K562 (cell line): Measurements from ENCODE around the gene RETSAT. TPM values are rescaled to one million over a fixed set of nuclear protein-coding genes. Genes with fewer than 3 reads are reported as not detected.

Experiments
- CGGBP1 ChIP-seq: fragments of 250-450 bp; sonication (Bioruptor Pico); IDR thresholded peaks from 2 replicates; pipeline ENCODE4 v1.9.0; 2021; ENCODE audit warnings: mild to moderate bottlenecking
- FOXP1 ChIP-seq: sonication (generic); formaldehyde crosslinking; IDR thresholded peaks from 2 replicates; pipeline ENCODE4 v1.8.0; 2022; ENCODE audit warnings: mild to moderate bottlenecking, missing genetic modification reagents
- MAZ ChIP-seq, 2 experiments: fragments of 450-650 bp in 1 of 2; sonication (generic) in 1 of 2; formaldehyde crosslinking; IDR thresholded peaks in 1 of 2; conservative IDR thresholded peaks in 1 of 2; 2 replicates each; pipeline versions ENCODE4 v1.4.0 to v1.5.0; 2020; ENCODE audit warnings: mild to moderate bottlenecking in 1 of 2, missing genetic modification reagents in 1 of 2
- MTA1 ChIP-seq: fragments of 450-650 bp; IDR thresholded peaks from 2 replicates; pipeline ENCODE4 v1.6.1; 2017; ENCODE audit warnings: borderline replicate concordance
- MYC ChIP-seq, 2 experiments: fragments of 250-450 bp in 1 of 2; sonication (Bioruptor Pico) in 1 of 2; IDR thresholded peaks; 2 replicates each; pipeline versions ENCODE4 v1.5.1 to v1.6.1; 2012 to 2021; ENCODE audit warnings: low read depth in 2 of 2, borderline replicate concordance in 1 of 2, improper control_type of control experiment in 1 of 2, low read length in 1 of 2, mild to moderate bottlenecking in 1 of 2, moderate library complexity in 1 of 2
- NR4A1 ChIP-seq, 2 experiments: fragments of 250-450 bp in 1 of 2; fragments of 450-650 bp in 1 of 2; sonication (Bioruptor Pico) in 1 of 2; IDR thresholded peaks; 2 replicates each; pipeline versions ENCODE4 v1.4.0 to v1.6.1; 2016 to 2020; ENCODE audit warnings: mild to moderate bottlenecking in 2 of 2, missing compliant biosample characterization in 1 of 2, missing genetic modification characterization in 1 of 2, moderate library complexity in 1 of 2
- RERE ChIP-seq: sonication (generic); formaldehyde crosslinking; IDR thresholded peaks from 2 replicates; pipeline ENCODE4 v1.8.0; 2023; ENCODE audit warnings: missing genetic modification reagents, mild to moderate bottlenecking, borderline replicate concordance
- SIX5 ChIP-seq, 2 experiments: IDR thresholded peaks; 2 replicates each; pipeline ENCODE4 v1.6.1; 2011; ENCODE audit warnings: low read length in 2 of 2, borderline replicate concordance in 1 of 2, low read depth in 1 of 2, mild to moderate bottlenecking in 1 of 2, moderate library complexity in 1 of 2; ENCODE audit not compliant: insufficient read depth in 1 of 2
- TCF7 ChIP-seq: sonication (generic); IDR thresholded peaks from 2 replicates; pipeline ENCODE4 v1.6.1; 2016; ENCODE audit warnings: antibody characterized with exemption, borderline replicate concordance
- polyA plus RNA-seq, 8 experiments: library from polyadenylated mRNA; depleted of rRNA in 4 of 8; stranded (reverse) in 5 of 8; unstranded in 3 of 8; fragments of >200 nt; fragmentation: Nextera tagmentation in 2 of 8; fragmentation: Illumina TruSeq in 1 of 8; extraction: Ambion mirVana in 2 of 8; extraction: Trizol in 1 of 8; gene quantifications; 2 replicates each; pipeline versions ENCODE4 v1.2.1 to v1.2.3, GENCODE V29; 2011 to 2014; ENCODE audit warnings: inconsistent platforms in 1 of 8, missing spikeins in 1 of 8
- total RNA-seq, 7 experiments: library from RNA; depleted of rRNA in 6 of 7; stranded (reverse); fragments of >200 nt in 6 of 7; fragmentation: Illumina TruSeq in 2 of 7; extraction: Trizol in 2 of 7; gene quantifications; 2 replicates each; pipeline versions ENCODE4 v1.2.1 to v1.2.3, GENCODE V29; 2011 to 2021; ENCODE audit warnings: low replicate concordance in 1 of 7

RETSAT gene
- total and polyA plus RNA-seq, 9 of the 15 experiments (the other 6 are each of a cell fraction or from before 2014, with no cell fraction given): 1.9 to 21.6 (median 16.5) TPM

GRCh38 chr2:85327822-85328617 lies 26.3 kb downstream of the RETSAT start, which contains the start of gene TGOLN2 (continued):
- TF ChIP-seq MYC (IDR thresholded peaks at IDR 0.05; ENCODE audit: low read depth, low read length): peak; percentile 74
- TF ChIP-seq MYC (CRISPR knock-in tag; IDR thresholded peaks at IDR 0.05; ENCODE audit: borderline replicate concordance, low read depth): 0 out of 2 replicates have a peak, but pooled peaks have one; percentile 63
- peak; percentile 71 to 89 for TF ChIP-seq MAZ (CRISPR knock-in tag; conservative IDR thresholded peaks at IDR 0.05 in 1 of 2, IDR thresholded peaks at IDR 0.05 in 1 of 2)
- TF ChIP-seq FOXP1 (CRISPR knock-in tag): 0 out of 2 replicates have a peak, but pooled peaks have one; percentile 44
- no peak for TF ChIP-seq SIX5 (IDR thresholded peaks at IDR 0.05; ENCODE audit: borderline replicate concordance in 1 of 2, insufficient read depth in 1 of 2, low read depth in 1 of 2, low read length in 2 of 2)
- TF ChIP-seq RERE (CRISPR knock-in tag): no peak
- 0 out of 2 replicates have a peak, but pooled peaks have one; percentile 17 for TF ChIP-seq TCF7
- TF ChIP-seq CGGBP1 (CRISPR knock-in tag): peak; percentile 31; the same call in 1 of the 2 replicates
- no peak for TF ChIP-seq NR4A1 (CRISPR knock-in tag; IDR thresholded peaks at IDR 0.05)
- TF ChIP-seq NR4A1 (tag; IDR thresholded peaks at IDR 0.05): no peak
- TF ChIP-seq MTA1: peak; percentile 67; the same call in 1 of the 2 replicates
